Suppressor macrophage treated with lipopolysaccharide for 4 hours (primary cell): Measurements from ENCODE around the gene DDX31.

Experiments
- DNase-seq: peaks from one replicate; pipeline ENCODE4 v3.0.0-alpha.2; 2020

The DDX31 gene

DNA sequence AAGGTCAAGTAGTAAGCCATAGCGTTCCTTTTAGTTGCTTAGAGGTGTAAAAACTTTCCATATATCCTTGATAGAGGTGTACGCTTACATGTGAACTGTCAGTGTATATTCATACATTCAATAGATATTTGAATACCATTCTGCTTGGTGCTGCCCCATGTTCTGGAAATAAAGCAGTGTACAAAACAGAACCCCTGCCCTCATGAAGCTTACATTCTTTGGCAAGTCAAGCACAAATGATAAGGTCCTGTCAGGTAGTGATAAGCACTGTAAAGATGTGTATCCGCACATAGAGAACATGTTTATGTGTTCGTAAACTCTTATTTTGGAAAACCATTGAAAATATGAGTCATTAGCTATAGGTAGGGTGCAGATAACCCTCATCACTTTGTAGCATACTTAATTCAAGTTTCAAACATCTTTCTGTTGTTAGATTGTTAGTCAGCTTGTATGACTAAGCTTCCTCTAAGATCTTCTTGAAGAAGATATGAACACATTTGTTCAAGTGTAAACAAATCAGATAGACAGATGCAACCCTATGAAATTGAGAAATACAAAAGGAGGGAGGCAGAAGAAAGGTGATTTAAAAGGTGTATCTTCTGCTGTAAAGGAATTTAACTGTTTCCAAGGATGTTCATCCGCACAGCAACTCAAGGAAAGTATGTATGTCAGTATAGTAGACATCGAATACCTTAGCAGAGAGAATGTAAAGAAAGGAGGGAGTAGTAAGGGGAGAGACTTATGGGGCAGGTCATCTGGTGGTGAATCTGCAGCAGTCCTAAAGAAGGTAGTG is 2.0 kb upstream of the DDX31 start:
- DNase-seq, result peak; percentile 6

DNA sequence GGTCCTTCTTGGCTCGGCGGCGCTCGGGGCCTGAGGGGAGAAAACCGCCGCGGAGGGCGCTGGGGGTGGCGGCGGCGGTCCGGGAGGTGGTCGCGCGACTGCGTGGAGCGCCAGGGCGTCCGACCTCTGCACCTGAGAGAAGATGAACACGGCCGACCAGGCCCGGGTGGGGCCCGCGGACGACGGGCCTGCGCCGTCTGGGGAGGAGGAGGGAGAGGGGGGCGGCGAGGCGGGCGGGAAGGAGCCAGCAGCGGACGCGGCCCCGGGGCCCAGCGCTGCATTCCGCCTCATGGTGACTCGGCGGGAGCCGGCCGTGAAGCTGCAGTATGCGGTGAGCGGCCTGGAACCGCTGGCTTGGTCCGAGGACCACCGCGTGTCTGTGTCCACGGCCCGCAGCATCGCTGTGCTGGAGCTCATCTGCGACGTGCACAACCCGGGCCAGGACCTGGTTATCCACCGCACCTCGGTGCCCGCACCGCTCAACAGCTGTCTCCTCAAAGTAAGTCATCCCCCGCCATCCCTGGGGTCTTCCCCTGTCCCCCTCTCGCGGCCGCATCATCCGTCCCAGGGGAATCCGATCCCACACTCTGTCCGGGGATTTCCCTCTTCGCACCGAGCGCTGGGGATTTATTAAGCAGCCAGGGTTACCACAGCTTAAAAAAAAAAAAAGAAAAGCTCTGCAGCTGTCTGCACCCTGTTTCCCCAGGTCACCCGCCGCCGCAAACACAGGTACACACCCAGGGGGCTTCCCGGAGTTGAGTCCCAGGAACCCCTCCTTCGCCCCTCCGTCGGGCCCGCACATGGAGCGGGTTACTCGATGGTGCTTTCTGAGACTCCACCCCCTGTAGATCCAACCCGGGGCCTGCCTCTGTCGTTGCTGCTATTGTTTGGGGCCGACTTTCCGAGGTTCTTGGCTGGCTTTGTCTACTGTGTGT is 941 bp upstream of the DDX31 start, which contains the start of gene GTF3C4:
Gene GTF3C4 (plus strand): TSS at position 8 of the 935 bp plus-strand sequence. CDS start 135 bp downstream, at position 143.
- peak; percentile 9 for DNase-seq

DNA sequence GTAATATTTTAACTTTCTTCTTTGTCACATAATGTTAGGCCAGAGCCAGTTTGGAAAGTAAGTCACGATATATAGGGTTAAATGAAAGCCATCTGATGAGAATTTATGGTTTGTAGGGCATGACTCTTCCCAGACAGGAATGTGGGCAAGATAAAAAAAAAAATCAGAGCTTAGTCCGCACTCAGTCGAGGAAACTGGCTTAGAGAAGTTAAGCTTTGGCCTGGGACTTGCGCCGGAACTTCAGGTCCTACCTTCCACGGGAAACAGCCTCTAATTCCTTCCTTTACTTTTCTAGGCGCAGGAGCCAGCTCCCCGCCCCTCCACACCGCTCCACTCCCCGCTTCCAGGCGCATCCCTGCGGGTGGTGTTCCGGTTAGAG is 475 bp downstream of the DDX31 start:
- no peak for DNase-seq

DNA sequence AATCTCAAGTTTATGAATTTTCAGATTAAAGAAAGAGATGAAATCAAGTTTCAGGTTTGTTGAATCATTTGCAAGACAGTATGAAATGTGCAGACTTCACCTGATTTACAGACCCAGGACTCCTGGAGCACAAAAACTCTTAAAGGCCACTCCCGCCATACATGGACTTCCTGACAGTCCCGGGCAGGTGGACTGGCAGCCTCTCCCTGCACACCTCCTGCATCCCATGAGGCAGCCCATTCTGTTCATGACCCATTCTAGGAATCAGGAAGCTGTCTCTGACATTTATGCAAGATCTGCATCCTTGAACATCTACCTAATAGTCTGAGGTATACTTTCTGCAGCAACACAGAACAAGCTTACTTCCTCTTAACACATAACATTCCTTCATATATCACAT is 5.9 kb downstream of the DDX31 start:
- DNase-seq, result no peak

DNA sequence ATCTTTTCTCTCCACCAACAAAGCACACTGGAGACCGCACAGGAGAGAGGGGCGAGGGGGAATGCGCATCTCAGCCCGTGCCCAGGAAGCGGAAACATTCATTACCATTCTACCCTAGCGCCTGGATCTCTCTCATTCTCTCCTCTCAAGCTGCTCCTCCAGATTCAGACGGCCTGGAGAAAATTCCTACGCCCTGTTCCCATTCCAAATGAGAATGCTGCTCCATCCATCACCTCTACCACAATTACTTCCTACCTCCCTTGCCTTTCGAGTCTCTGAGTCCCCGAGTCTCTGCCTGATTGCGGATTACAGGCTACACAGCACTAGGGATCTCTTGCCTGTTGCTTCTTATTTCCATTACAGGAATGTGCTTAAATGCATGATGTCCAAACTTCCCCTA is 6.7 kb downstream of the DDX31 start:
- no peak for DNase-seq

DNA sequence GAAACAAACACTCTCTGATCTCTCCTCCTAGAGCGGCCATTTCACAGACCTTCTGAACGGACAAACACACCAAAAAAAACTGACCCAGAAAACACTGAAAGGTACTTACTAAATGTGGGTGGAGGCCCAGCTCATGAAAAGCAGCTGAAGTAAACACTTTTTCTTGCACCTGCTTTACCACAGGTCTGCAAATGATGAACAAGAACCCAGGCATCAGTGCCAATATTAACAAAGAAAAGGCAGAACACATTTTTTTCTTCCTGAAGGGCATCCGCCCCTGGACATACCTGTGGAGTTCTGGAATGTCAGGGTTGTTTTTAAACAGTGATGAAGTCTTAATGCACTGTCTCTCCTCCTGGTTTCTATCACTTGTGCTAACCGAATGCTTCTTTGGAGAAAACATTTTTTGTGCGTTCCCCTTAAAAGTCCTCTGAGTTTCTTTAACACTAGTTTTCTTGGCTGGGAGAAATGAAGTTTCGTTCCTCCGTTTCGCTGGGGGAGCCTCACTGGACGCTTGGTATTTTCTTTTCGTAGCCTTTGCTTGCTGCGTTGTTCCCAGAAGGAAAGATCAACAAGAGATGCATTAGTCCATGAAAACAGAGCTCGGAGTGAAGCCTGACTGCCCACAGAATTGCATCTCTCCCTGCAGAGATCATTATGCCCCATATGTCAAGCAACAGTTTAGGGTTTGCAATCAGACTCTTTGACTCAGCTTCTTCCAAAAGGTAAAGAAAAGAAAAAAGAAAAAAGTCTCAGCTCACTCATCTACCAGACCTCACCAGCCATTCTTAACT is 7.4 kb downstream of the DDX31 start:
- no peak for DNase-seq

DNA sequence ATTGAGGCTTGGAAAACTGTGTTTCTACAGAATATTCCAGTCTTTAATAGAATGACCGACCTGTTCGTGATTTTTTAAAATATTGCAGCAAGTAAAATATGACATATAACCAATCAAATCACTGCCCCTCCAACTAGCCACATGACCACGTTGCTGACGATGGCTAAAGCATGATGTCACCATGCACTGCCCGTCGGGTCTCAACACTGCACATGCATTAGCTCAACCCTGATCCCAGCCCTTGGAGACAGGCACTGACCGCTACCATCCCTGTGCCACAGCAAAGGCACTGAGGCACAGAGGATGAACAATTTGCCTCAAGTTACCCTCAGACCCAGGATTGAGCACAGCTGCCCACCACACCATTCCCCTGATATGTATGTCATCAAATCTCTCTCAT is 13.5 kb downstream of the DDX31 start:
- DNase-seq, result no peak

DNA sequence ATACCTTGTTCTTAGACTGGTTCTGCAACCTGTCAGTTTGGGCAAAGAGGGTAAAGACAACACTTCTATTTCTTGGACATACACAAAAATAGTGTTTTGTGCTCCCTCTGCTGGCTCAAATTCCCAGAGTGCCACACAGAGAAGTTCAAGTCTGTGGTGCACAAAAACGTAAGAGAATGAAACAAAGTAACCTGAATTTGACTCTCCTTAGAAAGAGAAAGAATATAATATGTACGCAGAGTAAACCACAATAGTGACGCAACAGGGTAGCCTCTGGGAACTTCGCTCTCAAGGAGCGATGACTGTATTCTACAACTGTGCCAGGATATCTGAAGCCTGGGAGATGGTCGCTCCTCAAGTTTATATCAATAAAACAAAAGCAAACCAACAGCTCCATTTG is 18.5 kb downstream of the DDX31 start:
- DNase-seq, result peak; percentile 56

DNA sequence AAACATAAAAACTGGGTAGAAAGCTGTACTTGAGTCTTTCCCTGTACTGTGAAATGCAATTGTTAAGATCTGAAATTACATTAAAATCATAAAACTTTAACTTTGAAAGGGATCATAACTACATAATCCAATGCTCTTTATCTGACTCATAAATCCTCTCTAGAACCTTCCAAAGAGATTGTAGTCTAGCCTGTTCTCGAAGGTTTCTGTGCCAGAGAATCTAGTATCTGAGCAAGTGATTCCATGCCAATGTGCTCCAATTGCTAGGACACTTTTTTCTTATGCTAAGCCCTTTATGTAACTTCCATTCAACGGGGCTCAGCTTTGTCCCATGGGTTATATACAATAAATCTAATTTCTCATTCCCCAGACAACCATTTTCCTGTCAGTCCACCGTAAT is 21.1 kb downstream of the DDX31 start:
- no peak for DNase-seq

DNA sequence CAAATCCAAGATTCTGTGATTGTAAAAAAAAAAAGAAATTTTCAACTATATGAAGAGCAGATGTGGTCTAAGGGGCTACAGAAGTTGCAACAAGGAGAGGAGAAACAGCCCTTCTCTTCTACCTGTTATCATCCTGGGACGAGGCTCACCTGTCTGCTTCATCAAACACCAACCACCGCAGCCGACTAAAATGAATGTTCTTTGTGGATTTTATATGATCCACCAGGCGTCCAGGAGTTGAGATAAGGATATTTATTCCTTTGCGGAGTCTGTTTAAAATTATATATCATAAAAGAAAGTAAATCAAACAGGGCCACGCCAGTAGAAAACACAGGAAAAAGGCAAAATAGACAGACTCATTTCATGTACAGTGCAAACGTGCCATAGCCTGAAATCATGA is 21.5 kb downstream of the DDX31 start:
- no peak for DNase-seq

DNA sequence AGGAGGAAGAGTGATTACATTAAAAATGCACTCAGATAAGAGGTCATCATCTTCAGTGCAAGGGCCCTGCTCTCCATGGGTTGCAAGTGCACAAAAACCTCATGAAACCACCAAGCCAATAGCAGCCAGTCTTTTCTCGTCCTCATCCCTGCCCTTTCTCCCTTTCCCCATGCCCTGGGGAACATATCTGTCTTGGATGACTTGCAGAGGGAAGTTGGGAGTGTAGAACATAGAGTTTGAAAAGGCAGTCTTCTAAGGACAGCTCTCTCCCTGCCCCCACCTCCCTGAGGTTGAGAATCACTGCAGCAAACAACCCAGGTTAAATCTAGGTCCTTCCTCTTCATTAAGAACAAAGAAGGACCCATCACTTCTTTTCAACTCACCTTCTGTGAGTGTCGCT is 22.0 kb downstream of the DDX31 start:
- DNase-seq, result no peak

DNA sequence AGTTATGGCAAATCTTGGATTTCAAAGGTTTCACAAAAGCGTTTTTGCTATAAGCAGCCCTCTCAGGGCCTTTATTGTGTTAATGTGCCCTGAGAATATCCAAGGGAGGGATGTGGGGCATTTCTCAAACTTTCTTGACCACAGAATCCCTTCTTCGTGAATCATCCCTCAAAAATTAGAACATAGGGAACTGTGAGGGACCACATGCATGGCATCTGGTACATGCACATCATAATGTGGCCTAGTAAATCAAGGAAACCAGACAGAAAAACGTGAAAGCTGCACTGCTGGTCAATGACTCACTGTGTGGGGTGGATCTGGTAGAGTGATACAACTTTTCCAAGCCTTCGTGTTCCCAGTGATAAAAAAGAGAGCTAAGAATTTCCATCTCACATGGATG is 22.4 kb downstream of the DDX31 start:
- no peak for DNase-seq

DNA sequence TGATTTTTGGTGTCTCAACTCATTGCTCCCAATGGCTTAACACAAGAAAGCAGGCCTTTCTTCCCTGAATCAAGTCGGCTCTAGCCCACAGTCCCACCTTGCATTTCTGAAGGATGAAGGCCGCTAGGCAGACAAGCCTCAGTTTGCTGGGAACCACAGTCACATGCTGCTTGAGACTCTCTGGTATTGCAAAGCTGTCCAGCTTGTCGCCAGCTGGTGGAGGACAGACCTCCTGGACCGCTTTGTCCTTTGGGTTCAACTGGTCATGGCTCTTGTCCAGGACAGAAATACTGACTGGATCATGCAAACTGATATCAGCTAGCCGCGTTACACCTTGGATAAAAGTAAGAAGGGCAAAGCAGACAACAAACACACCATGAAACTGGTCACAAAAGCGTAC is 23.1 kb downstream of the DDX31 start:
- DNase-seq, result no peak

DNA sequence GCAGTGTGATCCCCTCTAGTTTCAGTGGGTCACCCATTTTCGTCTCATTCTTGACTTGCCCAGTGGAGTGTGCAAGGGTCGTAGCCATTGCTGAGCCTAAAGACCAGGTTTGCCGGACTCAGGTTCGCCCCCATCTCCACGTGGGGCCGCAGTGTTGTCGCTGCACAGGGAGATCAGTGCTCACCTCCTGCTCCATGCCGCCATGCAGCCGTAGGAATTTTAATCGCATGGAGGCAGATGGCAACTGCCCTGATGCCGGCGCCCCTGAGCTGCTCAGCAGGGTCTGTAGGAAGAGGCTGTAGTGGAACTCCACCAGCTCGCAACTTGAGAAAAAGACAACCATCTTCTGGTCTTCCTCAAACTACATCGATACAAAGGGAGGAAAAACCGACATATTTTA is 24.1 kb downstream of the DDX31 start:
- no peak for DNase-seq

DNA sequence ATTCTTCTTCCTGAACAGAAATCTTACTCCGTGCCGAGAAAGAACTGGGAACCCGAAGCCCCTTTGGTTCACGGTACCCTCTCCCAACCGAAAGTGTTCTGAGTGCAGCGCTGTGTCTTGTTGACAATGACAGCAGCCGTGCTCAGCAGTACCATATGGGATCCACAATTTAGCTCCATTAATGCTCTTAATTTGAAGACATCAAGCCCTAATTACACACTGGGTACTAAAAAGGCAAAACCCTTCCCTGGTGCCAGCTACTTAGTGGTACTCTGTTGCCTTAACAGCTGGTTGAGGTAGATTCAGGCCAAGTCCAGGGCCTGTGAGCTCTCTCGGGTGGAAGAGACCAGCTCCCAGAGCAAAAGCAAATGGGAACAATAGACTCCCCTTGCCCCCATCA is 24.5 kb downstream of the DDX31 start:
- DNase-seq, result no peak

DNA sequence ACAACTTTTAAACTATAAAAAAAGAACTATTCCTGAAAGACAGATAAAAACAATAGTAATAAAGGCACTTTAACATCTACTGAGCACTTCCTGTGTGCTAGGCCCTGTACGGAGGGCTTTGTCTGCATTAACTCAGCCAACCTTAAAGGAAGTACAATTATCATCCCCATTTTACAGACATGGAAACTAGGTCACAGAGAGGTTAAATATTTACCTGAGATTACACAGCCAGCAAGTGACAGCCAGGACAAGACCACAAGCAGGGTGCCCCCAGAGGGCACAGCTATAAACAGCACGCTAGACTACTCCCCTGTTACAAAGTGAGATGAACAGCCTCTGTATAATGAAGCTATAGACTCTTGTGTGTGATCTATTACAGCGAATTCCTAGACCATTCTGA is 25.5 kb downstream of the DDX31 start:
- no peak for DNase-seq

DNA sequence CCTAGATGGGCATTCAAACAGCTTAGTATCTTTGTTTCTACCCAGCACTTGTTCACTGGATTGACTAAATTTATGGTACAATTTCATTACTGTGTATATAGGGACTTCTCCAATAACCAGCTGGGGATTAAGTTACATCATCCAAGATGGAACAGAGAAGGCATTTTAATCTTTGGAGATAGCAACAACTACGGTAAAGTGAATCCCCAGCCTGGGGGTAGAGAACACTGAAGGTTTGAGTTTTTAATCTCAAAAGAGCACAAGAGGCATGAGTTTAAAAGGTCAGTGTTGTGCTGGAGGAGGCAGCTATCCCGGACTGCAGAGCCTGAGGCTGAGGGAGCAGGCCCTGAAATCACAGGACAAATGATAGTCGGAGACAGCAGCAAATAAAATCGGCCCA is 28.6 kb downstream of the DDX31 start:
- no peak for DNase-seq

DNA sequence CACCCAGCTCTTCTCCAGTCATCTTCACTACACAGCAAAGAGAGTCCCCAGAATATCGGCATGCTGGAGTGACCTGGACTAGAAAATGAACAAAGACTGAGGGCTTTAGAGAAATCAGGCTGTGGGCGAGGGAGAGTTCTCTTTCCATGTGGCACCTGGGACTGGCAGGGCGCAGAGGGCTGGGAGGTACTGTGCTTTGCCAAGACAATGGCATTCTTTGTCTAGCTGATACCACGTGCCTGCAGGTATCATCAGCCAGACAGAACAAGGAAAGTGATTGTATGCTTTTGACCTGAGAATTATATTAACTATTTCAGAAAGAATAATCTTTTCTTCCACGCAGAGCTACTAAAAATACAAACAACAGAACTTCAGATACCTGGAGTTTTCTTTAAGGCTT is 30.5 kb downstream of the DDX31 start:
- no peak for DNase-seq

DNA sequence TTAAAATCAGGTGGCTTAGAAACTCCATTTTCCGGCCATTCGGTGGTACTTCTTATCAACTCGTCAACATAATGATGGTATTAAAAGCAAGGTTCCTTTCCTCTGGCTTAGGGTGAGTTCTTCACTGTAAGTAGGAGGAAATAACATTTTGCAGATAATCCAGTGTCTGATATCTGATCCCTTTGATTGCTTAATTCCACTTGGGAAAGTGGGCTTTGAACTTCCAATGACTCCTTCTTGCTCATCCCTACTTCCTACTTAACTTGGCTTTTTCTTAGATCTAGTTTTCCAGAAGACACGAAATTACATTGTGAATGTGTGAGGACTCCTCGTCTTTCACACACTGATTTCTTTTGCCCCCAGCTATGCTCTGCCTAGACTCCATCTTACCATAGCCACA is 31.5 kb downstream of the DDX31 start:
- no peak for DNase-seq

DNA sequence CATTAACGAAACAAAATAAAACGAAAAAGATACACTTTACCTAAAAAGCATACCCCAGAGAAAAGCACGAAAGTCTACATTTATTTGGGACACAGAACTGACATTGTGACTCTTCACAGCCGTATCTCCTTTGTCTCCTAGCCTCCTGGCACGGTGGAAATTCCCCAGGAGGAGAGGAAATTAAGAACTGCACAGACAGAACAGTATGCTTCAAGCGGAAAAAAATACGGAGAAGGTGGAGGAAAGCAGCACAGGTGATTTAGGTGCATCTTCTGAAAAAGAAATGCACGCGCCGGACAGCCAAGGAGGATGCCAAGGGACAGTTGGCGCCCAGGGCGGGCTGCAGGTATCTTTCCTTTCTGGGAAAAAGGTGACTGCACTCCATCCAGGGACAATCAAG is 32.0 kb downstream of the DDX31 start:
- DNase-seq, result no peak

DNA sequence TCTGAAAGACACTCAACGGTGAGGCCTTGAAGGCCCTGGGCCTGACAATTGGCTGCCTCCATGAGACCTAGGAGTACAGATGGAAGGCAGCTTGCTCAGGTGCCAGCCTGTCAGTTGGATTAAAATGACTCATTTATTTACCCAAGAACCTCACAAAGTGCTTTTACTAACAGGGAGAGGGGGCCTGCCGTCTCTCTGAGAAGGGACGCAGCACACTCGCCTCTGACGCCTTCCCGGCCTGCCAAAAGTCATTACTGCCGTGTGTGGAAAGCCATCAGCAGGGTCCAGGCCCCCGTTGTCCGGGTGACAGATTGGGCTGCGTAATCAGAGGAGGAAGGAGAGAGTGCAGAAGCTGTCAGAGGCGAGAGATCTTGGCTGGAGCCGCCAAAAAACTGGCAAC is 32.4 kb downstream of the DDX31 start:
- DNase-seq, result no peak

DNA sequence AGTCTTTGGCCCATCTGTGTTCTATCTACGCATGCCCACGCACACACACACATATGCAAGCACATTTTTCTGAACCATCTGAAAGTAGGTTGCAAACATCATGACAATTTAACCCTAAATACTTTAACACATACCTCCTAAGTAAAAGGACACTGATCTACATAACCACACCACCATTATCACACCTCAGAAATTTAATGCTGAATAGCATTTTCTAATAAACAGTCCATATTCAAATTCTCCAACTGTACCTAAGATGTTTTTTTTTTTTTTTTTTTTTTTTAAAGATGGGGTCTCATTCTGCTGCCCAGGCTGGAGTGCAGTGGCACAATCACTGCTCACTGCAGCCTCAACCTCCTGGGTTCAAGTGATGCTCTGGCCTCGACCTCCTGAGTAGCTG is 35.5 kb downstream of the DDX31 start:
- DNase-seq, result no peak

DNA sequence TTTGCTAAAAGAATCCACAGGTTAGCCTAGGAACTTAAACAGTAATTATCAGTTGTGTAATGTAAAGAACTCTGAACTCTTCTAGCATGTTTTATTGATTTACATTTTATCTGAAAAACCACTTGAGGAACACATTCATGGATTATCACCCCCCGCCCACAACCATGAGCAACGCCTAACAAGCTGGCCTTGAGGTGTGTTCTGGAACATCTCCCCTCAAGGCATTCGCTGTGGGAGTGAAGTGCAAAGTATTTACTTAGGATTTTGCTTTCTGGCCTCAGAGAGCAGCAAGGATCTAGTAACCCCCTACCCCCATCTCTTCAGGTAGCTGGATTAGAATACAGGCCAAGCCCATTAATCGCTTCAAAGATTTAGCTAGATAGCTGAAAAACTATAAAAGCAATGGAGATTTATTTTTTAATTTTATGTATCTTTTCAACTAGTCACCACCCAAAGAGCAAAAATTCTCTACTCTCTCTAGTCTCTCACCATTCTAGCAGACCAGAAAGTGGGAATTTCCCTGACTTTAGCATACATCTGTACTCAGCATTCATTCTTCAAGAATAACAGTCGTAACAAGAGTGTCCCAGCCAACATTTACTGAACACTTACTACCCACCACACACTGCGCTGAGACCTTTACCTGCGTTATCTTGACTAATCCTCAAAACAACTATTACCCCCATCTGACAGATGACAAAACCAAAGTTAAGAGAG is 37.2 kb downstream of the DDX31 start:
- DNase-seq, result no peak
